ENCODE measurements around the gene SEC14L5.

GRCh38 chr16:5012887-5013286, 54.8 kb downstream of the SEC14L5 start:
- TF ChIP-seq, protein P1, sequence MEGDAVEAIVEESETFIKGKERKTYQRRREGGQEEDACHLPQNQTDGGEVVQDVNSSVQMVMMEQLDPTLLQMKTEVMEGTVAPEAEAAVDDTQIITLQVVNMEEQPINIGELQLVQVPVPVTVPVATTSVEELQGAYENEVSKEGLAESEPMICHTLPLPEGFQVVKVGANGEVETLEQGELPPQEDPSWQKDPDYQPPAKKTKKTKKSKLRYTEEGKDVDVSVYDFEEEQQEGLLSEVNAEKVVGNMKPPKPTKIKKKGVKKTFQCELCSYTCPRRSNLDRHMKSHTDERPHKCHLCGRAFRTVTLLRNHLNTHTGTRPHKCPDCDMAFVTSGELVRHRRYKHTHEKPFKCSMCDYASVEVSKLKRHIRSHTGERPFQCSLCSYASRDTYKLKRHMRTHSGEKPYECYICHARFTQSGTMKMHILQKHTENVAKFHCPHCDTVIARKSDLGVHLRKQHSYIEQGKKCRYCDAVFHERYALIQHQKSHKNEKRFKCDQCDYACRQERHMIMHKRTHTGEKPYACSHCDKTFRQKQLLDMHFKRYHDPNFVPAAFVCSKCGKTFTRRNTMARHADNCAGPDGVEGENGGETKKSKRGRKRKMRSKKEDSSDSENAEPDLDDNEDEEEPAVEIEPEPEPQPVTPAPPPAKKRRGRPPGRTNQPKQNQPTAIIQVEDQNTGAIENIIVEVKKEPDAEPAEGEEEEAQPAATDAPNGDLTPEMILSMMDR (IDR thresholded peaks at IDR 0.05; ENCODE audit: low read depth, low read length, poor library complexity, severe bottlenecking), result no peak
- TF ChIP-seq EZH2phosphoT487 (IDR thresholded peaks at IDR 0.05; ENCODE audit: borderline replicate concordance, low read length), result no peak

Measured in DOHH2 (cell line).